CD14-positive monocyte (primary cell): ENCODE measurements around the gene SLC6A13. TPM values are rescaled to one million over a fixed set of nuclear protein-coding genes. Genes with fewer than 3 reads are reported as not detected.
A peak's percentile ranks its signal among the peaks of the same experiment; 100 is the strongest.

Experiments
- DNase-seq, 3 donors: peaks; one replicate each; pipeline ENCODE4 v3.0.0-alpha.2; 2011 to 2022
- H2AFZ ChIP-seq: 2 replicates; pipeline ENCODE4 v1.6.0; 2012; ENCODE audit warnings: mild to moderate bottlenecking, low read depth, low read length, inconsistent platforms; ENCODE audit not compliant: insufficient read depth, poor library complexity, severe bottlenecking
- H3K27ac ChIP-seq, 2 donors: 1 replicate in 1 of 2; 2 replicates in 1 of 2; pipeline ENCODE4 v1.5.1; 2012 to 2013; ENCODE audit warnings: low read length in 2 of 2, control low read depth in 1 of 2, inconsistent platforms in 1 of 2, low read depth in 1 of 2, mild to moderate bottlenecking in 1 of 2
- H3K27me3 ChIP-seq, 2 donors: one replicate each; pipeline versions ENCODE4 v1.6.0 to v1.6.1; 2011 to 2013; ENCODE audit warnings: low read length in 2 of 2; ENCODE audit not compliant: control insufficient read depth in 2 of 2, insufficient read depth in 2 of 2
- H3K36me3 ChIP-seq, 2 donors: replicated peaks in 1 of 2; 1 replicate in 1 of 2; 2 replicates in 1 of 2; pipeline versions ENCODE4 v1.5.1 to v1.6.1; 2012 to 2013; ENCODE audit warnings: low read length in 2 of 2, control low read depth in 1 of 2, inconsistent platforms in 1 of 2, mild to moderate bottlenecking in 1 of 2; ENCODE audit not compliant: insufficient read depth in 2 of 2, control insufficient read depth in 1 of 2
- H3K4me1 ChIP-seq, 2 donors: 1 replicate in 1 of 2; 2 replicates in 1 of 2; pipeline versions ENCODE4 v1.5.1 to v1.6.1; 2012 to 2013; ENCODE audit warnings: low read length in 2 of 2, control low read depth in 1 of 2, inconsistent platforms in 1 of 2, mild to moderate bottlenecking in 1 of 2, moderate library complexity in 1 of 2; ENCODE audit not compliant: insufficient read depth in 2 of 2, control insufficient read depth in 1 of 2
- H3K4me2 ChIP-seq: replicated peaks from 2 replicates; pipeline ENCODE3; 2012; ENCODE audit warnings: low read length, moderate library complexity, mild to moderate bottlenecking; ENCODE audit not compliant: poor library complexity, severe bottlenecking; ENCODE audit errors: extremely low read depth
- H3K4me3 ChIP-seq, 3 experiments: fragments of 200-600 bp in 1 of 3; sonication (generic) in 1 of 3; replicated peaks in 1 of 3; 1 replicate in 2 of 3; 2 replicates in 1 of 3; pipeline ENCODE4 v1.5.1; 2011 to 2013; ENCODE audit warnings: low read length in 3 of 3, mild to moderate bottlenecking in 3 of 3, control low read depth in 2 of 3, low read depth in 2 of 3, inconsistent platforms in 1 of 3, moderate library complexity in 1 of 3
- H3K79me2 ChIP-seq: 2 replicates; pipeline ENCODE4 v1.6.0; 2012; ENCODE audit warnings: mild to moderate bottlenecking, control low read depth, inconsistent platforms, low read length, moderate library complexity; ENCODE audit not compliant: insufficient read depth
- H3K9ac ChIP-seq: 2 replicates; pipeline ENCODE4 v1.6.0; 2017; ENCODE audit warnings: low read length, mild to moderate bottlenecking; ENCODE audit not compliant: insufficient read depth, poor library complexity, severe bottlenecking
- H3K9me3 ChIP-seq, 2 donors: replicated peaks in 1 of 2; 1 replicate in 1 of 2; 2 replicates in 1 of 2; pipeline versions ENCODE4 v1.5.1 to v1.6.1; 2012 to 2013; ENCODE audit warnings: low read length in 2 of 2, control low read depth in 1 of 2; ENCODE audit not compliant: control insufficient read depth in 1 of 2, insufficient read depth in 1 of 2
- H4K20me1 ChIP-seq: 2 replicates; pipeline ENCODE4 v1.6.0; 2012; ENCODE audit warnings: mild to moderate bottlenecking, low read length, control low read depth, moderate library complexity; ENCODE audit not compliant: insufficient read depth
- H3K27ac Mint-ChIP-seq, 7 donors: one replicate each; pipeline ENCODE4 v1.8.0; 2020; ENCODE audit warnings: mild to moderate bottlenecking in 7 of 7, mixed read lengths in 7 of 7, moderate library complexity in 6 of 7, inconsistent platforms in 2 of 7
- H3K27me3 Mint-ChIP-seq, 3 donors: one replicate each; pipeline ENCODE4 v1.8.0; 2021 to 2022; ENCODE audit warnings: low read depth in 3 of 3, mild to moderate bottlenecking in 3 of 3, mixed read lengths in 3 of 3, moderate library complexity in 3 of 3, inconsistent platforms in 1 of 3
- H3K36me3 Mint-ChIP-seq, 2 donors: one replicate each; pipeline ENCODE4 v1.8.0; 2020; ENCODE audit warnings: mixed read lengths in 2 of 2, inconsistent platforms in 1 of 2, mild to moderate bottlenecking in 1 of 2
- H3K4me1 Mint-ChIP-seq: one replicate; pipeline ENCODE4 v1.8.0; 2020; ENCODE audit warnings: mild to moderate bottlenecking, mixed read lengths
- H3K4me3 Mint-ChIP-seq, 2 donors: one replicate each; pipeline ENCODE4 v1.8.0; 2020; ENCODE audit warnings: mild to moderate bottlenecking in 2 of 2, mixed read lengths in 2 of 2, moderate library complexity in 1 of 2
- H3K9me3 Mint-ChIP-seq, 7 donors: one replicate each; pipeline ENCODE4 v1.8.0; 2020 to 2022; ENCODE audit warnings: mixed read lengths in 7 of 7, mild to moderate bottlenecking in 6 of 7, moderate library complexity in 6 of 7, inconsistent platforms in 2 of 7
- CTCF ChIP-seq: fragments of 200-600 bp; IDR thresholded peaks from one replicate; pipeline ENCODE4 v1.8.0; 2022; ENCODE audit warnings: antibody characterized with exemption, mild to moderate bottlenecking
- WGBS: methylation state at CpG from one replicate; pipeline ENCODE4 v1.1.5; 2013; ENCODE audit warnings: missing lambda C conversion rate; ENCODE audit not compliant: insufficient coverage; 5-methylcytosine and 5-hydroxymethylcytosine counted together
- intact Hi-C, 2 donors: fragments of 100-400 bp; cut with micrococcal nuclease; formaldehyde crosslinking; loops; one replicate each; pipeline versions ENCODE4 v1.15.0 to v1.15.1; 2023
- polyA plus RNA-seq, 3 donors: library from polyadenylated mRNA; depleted of rRNA in 1 of 3; unstranded in 2 of 3; stranded (reverse) in 1 of 3; fragments of 300-500 nt in 2 of 3; fragments of >200 nt in 1 of 3; fragmentation: Illumina TruSeq in 2 of 3; gene quantifications; 1 replicate in 2 of 3; 2 replicates in 1 of 3; pipeline ENCODE4 v1.2.3, GENCODE V29; 2012 to 2021

SLC6A13 gene
- polyA plus RNA-seq, 3 donors = 0.13 TPM; not detected in 2

GRCh38 chr12:181921-182320 is 80.7 kb downstream of the SLC6A13 start:
- WGBS = 94% methylated on average over 15 of the region's 17 CpGs
- no peak overlapping the region for H3K4me3 ChIP-seq
- H3K27ac Mint-ChIP-seq = no peak overlapping the region
- no peak overlapping the region for H2AFZ ChIP-seq
- H3K79me2 ChIP-seq = no peaks in the 10 kb centered on the region
- H3K9me3 ChIP-seq = no peaks in the 10 kb centered on the region
- intact Hi-C loops = no loop called here
- TF ChIP-seq CTCF = no peak
- H3K36me3 ChIP-seq = no peaks in the 10 kb centered on the region
- no peaks in the 10 kb centered on the region for H4K20me1 ChIP-seq
- no peak overlapping the region for H3K27ac ChIP-seq
- H3K27me3 ChIP-seq = no peaks in the 10 kb centered on the region
- no peak overlapping the region for H3K4me3 Mint-ChIP-seq
- DNase-seq = no peak
- no peak overlapping the region for H3K9ac ChIP-seq
- peaks cover 2 to 18% (median 10%) of the 10 kb centered on the region in 3 donors for H3K27me3 Mint-ChIP-seq
- H3K4me1 Mint-ChIP-seq = peaks cover 28% of the 10 kb centered on the region
- no peak overlapping the region for H3K4me2 ChIP-seq
- peaks cover 0 to 2% (median 0%) of the 10 kb centered on the region in 7 donors for H3K9me3 Mint-ChIP-seq
- H3K4me1 ChIP-seq = peaks cover 26 to 34% of the 10 kb centered on the region in 2 donors
- H3K36me3 Mint-ChIP-seq = no peaks in the 10 kb centered on the region

GRCh38 chr12:180445-180844 is 82.2 kb downstream of the SLC6A13 start:
- H3K36me3 Mint-ChIP-seq = no peaks in the 10 kb centered on the region
- Histone ChIP-seq H3K4me3 (no peak overlapping the region), H3K4me2 (peak overlapping the region; percentile 10), H3K79me2 (no peaks in the 10 kb centered on the region), H3K27me3 (no peaks in the 10 kb centered on the region), H3K27ac (peak overlapping the region in 1 of 2 donors; percentile 5), H2AFZ (no peak overlapping the region), H4K20me1 (no peaks in the 10 kb centered on the region), H3K9me3 (no peaks in the 10 kb centered on the region), H3K4me1 (peaks cover 30 to 42% of the 10 kb centered on the region in 2 donors), H3K36me3 (no peaks in the 10 kb centered on the region), H3K9ac (no peak overlapping the region)
- TF ChIP-seq CTCF = no peak
- peaks cover 31% of the 10 kb centered on the region for H3K4me1 Mint-ChIP-seq
- peak overlapping the region; percentile 18 to 91 (median 71) for H3K27ac Mint-ChIP-seq
- H3K27me3 Mint-ChIP-seq = peaks cover 2 to 14% (median 3%) of the 10 kb centered on the region in 3 donors
- peak; percentile 76 to 87 (median 81) for DNase-seq
- peak overlapping the region in 1 of 2 donors; percentile 53 for H3K4me3 Mint-ChIP-seq
- intact Hi-C loops = no loop called here
- peaks cover 0 to 2% (median 0%) of the 10 kb centered on the region in 7 donors for H3K9me3 Mint-ChIP-seq
- WGBS = 0% methylated on average over 8 of the region's 8 CpGs
